ENCODE measurements around the gene PHLDB3. TPM values are rescaled to one million over a fixed set of nuclear protein-coding genes. Genes with fewer than 3 reads are reported as not detected.

Gene PHLDB3
- 41.0 and 48.2 TPM in 2 replicates for total RNA-seq

DNA sequence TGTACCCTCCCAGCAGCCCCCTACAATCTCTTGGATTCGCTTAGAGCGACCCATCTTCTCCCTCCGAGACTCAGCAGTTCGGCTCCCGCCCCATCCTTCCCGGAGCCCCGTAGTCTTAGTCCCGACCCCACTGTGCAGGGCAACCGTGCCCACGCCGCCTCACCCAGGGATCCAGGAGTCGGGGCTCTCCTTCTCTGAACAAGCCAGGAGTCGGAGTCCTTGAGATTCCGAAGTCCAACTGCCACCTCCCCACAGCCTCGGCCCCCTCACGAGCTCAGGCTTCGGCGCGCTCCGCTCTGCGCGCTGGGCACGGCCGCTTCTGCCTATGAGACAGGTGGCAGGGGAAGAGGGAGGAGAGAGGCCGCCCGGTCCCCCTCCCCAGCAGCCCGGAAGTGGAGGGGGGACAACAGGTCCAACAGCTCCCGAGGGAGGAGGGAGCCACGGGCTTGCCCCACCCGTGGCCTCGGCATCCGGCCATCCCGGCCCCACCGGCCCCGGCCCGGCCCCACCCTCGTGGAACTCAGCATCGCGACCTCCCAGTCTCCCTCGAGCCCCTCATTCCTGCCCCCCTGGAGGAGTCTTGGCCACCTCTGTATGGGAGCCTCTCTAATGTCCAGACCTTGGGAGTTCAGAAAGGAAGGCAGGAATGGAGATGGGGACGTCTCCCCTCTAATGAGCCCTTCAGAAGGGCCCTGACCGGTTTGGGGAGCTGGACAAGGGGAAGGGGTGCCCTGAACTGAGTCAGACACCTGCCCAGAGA lies at the start of gene PHLDB3:
Gene PHLDB3 (minus strand): TSS at position 321 of the 760 bp plus-strand sequence. CDS start 628 bp downstream, outside the sequence.

DNA sequence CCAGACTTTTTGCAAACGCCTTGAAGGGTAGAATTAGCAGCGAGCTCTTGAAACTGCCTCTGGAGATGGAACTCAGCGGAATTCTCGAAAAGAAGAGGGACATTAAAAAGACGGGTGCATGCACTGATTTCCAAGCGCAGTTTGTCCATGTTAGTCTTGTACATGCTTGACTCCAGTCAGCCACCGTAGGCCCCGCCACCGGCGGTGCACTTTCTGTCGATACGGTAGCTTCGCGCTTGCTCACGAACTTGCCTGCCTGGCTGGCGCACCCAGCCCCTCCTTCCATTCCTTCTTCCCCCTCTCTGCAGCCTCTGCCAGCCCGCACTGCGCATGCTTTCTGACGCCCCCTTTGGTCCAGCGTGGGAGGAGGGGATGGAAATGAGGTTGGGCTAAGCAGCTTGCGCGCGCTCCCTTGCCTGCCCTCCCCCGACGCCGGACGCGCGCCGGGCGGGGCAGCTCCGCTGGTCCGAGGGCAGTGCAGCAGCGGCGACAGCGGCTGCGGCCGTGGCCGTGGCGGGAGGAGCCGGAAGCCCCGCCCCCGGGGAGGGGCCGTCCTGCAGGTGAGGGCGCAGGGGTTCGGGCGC lies 28.5 kb upstream of the PHLDB3 start, which contains the start of gene ZNF575:
Gene ZNF575 (plus strand): TSS at position 227 of the 584 bp plus-strand sequence. CDS start 1,235 bp downstream, outside the sequence.

DNA sequence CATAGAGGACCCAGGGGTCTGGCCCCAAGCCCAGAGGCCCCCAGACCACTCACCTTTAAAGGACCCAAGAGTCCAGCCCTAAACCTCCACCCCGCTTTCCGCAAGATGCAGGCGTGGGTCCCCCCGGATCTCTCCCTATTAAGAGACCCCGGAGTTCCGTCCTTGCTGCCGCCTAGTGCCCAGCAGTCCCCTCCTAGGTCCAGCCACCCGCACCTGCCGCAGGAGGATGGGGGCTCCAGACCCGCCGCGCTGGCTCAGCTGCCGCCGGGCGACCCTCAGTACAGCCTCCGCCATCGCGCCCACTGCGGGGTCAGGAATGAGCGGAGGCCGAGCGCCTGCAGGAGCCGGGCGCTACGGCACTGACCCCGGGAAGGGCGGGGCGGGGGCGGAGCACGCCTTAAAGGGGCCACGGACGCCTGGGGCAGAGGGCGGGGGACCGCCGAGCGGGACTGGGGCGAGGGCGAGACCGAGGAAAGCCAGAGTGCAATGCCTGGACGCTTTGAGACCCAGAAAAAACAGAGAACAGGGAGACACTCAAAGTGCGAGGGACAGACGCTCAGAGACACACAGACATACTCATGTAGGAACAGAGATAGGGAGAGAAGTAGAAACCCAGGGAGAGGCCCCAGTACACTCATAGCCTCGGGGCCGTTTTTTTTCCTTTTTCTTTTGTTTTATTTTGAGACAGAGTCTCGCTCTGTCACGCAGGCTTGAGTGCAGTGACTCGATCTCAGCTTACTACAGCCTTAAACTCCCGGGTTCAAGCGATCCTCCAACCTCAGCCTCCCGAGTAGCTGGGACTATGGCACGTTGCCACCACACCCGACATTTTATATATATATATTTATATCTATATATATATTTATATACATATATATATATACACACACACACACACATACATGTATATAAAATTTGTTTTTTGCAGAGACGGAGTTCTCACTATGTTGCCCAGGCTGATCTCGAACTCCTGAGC lies 22.6 kb upstream of the PHLDB3 start, which contains the start of gene ETHE1:
Gene ETHE1 (minus strand): TSS at position 318 of the 976 bp plus-strand sequence. CDS start 24 bp downstream, at position 294.

DNA sequence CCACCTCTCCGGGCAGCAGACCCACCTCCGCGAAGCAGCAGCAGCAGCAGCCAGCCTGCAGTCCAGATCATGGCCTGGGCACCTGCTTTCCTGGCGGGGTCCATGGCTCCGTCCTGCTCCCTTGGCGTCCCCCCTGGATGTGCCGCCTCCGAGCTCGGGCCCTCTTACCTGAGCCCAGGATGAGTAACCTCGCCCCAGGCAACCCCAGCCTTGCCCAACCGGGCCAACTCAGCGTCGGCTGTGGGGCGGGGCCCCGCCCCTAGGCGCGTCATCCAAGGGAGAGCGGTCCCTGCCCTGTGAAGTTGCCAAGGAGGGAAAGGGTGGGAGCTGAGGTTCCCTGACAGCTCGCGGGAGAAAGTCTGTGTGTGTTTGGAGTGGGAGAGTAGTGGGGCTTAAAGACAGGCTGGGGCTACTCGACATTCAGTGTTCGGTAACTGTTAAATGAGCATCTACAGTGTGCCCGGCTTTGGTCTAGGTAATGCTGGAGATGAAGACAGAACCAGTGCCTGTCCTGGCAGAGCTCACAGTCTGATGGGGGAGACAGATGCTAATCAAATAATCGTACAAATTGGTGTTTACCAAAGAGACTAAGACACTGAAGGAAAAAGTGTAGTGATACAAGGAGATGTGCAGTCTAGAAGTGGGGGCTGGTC lies 39.0 kb downstream of the PHLDB3 start, which contains the start of gene LYPD3:
Gene LYPD3 (minus strand): TSS at position 141 of the 653 bp plus-strand sequence. CDS start 37 bp downstream, at position 104.

Other genes starting within 250 kb of the PHLDB3 start
- gene PSG9, start 235.2 kb downstream of the PHLDB3 start, total RNA-seq, result not detected in 2 replicates
- 0.09 and 0.14 TPM in 2 replicates for gene CD177, start 151.1 kb downstream of the PHLDB3 start, total RNA-seq
- not detected in 2 replicates for gene TEX101, start 89.9 kb downstream of the PHLDB3 start, total RNA-seq
- gene LYPD3, start 39.1 kb downstream of the PHLDB3 start, total RNA-seq, result 288 and 344 TPM in 2 replicates
- 138 and 170 TPM in 2 replicates for gene ETHE1, start 22.5 kb upstream of the PHLDB3 start, total RNA-seq
- 0.28 TPM in 1 of 2 replicates, not detected in the other for gene ZNF575, start 28.4 kb upstream of the PHLDB3 start, total RNA-seq
- gene XRCC1, start 70.8 kb upstream of the PHLDB3 start, total RNA-seq, result 23.2 and 28.4 TPM in 2 replicates
- 0.98 and 7.4 TPM in 2 replicates for gene PINLYP, start 71.1 kb upstream of the PHLDB3 start, total RNA-seq
- gene IRGQ, start 91.4 kb upstream of the PHLDB3 start, total RNA-seq, result 16.9 and 23.2 TPM in 2 replicates
- 10.9 and 12.2 TPM in 2 replicates for gene ZNF576, start 91.8 kb upstream of the PHLDB3 start, total RNA-seq
- not detected in 2 replicates for gene SRRM5, start 107.3 kb upstream of the PHLDB3 start, total RNA-seq
- gene ZNF428, start 114.9 kb upstream of the PHLDB3 start, total RNA-seq, result 20.9 and 21.7 TPM in 2 replicates
- gene CADM4, start 135.1 kb upstream of the PHLDB3 start, total RNA-seq, result 13.9 and 18.8 TPM in 2 replicates
- gene PLAUR, start 165.4 kb upstream of the PHLDB3 start, total RNA-seq, result 60.3 and 68.0 TPM in 2 replicates
- gene IRGC, start 211.3 kb upstream of the PHLDB3 start, total RNA-seq, result not detected in 2 replicates

Data from airway epithelial cell (primary cell).